HCT116 (cell line): Measurements from ENCODE around the gene MRPL36. TPM values are rescaled to one million over a fixed set of nuclear protein-coding genes. Genes with fewer than 3 reads are reported as not detected.

Source experiments
- ATAC-seq: fragments of 200-7000 bp; cut with Tn5 transposase; 2 replicates; pipeline ENCODE4 v1.9.1; 2020; ENCODE audit warnings: mild to moderate bottlenecking, moderate library complexity
- BruUV-seq: library from RNA; stranded (reverse); fragments of 400-500 nt; replicated peaks from 2 replicates; lab custom pipeline; 2021; lab: Mats Ljungman, UMichigan
- CTCF ChIA-PET: fragments of 300-600 bp; sonication (Branson Sonifier 250); formaldehyde crosslinking; loops from one replicate; lab custom pipeline; 2021; ENCODE audit warnings: antibody characterized with exemption; lab: Charles Lee
- POLR2A ChIA-PET: fragments of 300-600, 350-600 bp; sonication (Branson Sonifier 250); formaldehyde crosslinking; loops from one replicate; lab custom pipeline; 2021; ENCODE audit warnings: antibody characterized with exemption; lab: Charles Lee
- RAD21 ChIA-PET, 2 experiments: fragments of 300-600 bp; sonication (Branson Sonifier 250); formaldehyde crosslinking; loops; one replicate each; lab custom pipeline; 2023; ENCODE audit warnings: low total read pairs in 2 of 2; ENCODE audit not compliant: uncharacterized antibody in 2 of 2, unreplicated experiment in 2 of 2, low non-redundant PET in 1 of 2; lab: Charles Lee
- DNase-seq: peaks from one replicate; pipeline ENCODE4 v3.0.0-alpha.2; 2010; ENCODE audit warnings: low read depth, low spot score
- H2AFZ ChIP-seq: fragments of 200-600 bp; shearing (Covaris generic), sonication (generic); 2 replicates; pipeline ENCODE4 v1.6.1; 2017; ENCODE audit warnings: low read depth, mixed run types, mixed read lengths, antibody characterized with exemption, low read length; ENCODE audit not compliant: poor library complexity, severe bottlenecking
- H3K27ac ChIP-seq: 2 replicates; pipeline ENCODE4 v1.5.1; 2012; ENCODE audit warnings: low read depth, low read length
- H3K27me3 ChIP-seq: fragments of 200-600 bp; sonication (generic); 2 replicates; pipeline ENCODE4 v1.6.1; 2016; ENCODE audit warnings: mixed run types, low read length, mixed read lengths; ENCODE audit not compliant: insufficient read depth
- H3K36me3 ChIP-seq, 2 experiments: fragments of 200-500 bp in 1 of 2; fragments of 200-600 bp in 1 of 2; sonication (Bioruptor generic) in 1 of 2; sonication (generic) in 1 of 2; 2 replicates each; pipeline versions ENCODE4 v1.5.1 to v1.6.1; 2014 to 2016; ENCODE audit warnings: low read length in 2 of 2, inconsistent platforms in 1 of 2, mixed read lengths in 1 of 2, mixed run types in 1 of 2; ENCODE audit not compliant: insufficient read depth in 2 of 2, control insufficient read depth in 1 of 2
- H3K4me1 ChIP-seq, 2 experiments: fragments of 200-600 bp in 1 of 2; sonication (generic) in 1 of 2; 2 replicates each; pipeline versions ENCODE4 v1.5.1 to v1.6.1; 2012 to 2017; ENCODE audit warnings: low read length in 2 of 2, inconsistent platforms in 1 of 2, mild to moderate bottlenecking in 1 of 2, mixed read lengths in 1 of 2, mixed run types in 1 of 2, moderate library complexity in 1 of 2; ENCODE audit not compliant: insufficient read depth in 2 of 2, control insufficient read depth in 1 of 2
- H3K4me2 ChIP-seq: fragments of 200-600 bp; sonication (generic); 2 replicates; pipeline ENCODE4 v1.6.1; 2017; ENCODE audit warnings: mixed run types, low read length, mixed read lengths
- H3K4me3 ChIP-seq, 2 experiments: fragments of 200-600 bp in 1 of 2; sonication (generic) in 1 of 2; replicated peaks in 1 of 2; 2 replicates each; pipeline ENCODE4 v1.5.1; 2011 to 2016; ENCODE audit warnings: low read length in 2 of 2, control low read depth in 1 of 2, low read depth in 1 of 2, mild to moderate bottlenecking in 1 of 2, mixed read lengths in 1 of 2, mixed run types in 1 of 2
- H3K79me2 ChIP-seq: fragments of 200-600 bp; sonication (generic); 2 replicates; pipeline ENCODE4 v1.6.1; 2017; ENCODE audit warnings: mild to moderate bottlenecking, mixed run types, low read length, moderate library complexity, mixed read lengths; ENCODE audit not compliant: insufficient read depth
- H3K9ac ChIP-seq: fragments of 200-600 bp; sonication (generic); 2 replicates; pipeline ENCODE4 v1.6.1; 2016; ENCODE audit warnings: low read length, mixed read lengths
- H3K9me2 ChIP-seq: fragments of 200-600 bp; sonication (generic), shearing (Covaris generic); 2 replicates; pipeline ENCODE4 v1.6.1; 2017; ENCODE audit warnings: mixed run types, mild to moderate bottlenecking, moderate library complexity; ENCODE audit not compliant: insufficient read depth
- H3K9me3 ChIP-seq, 2 experiments: fragments of 200-500 bp in 1 of 2; fragments of 200-600 bp in 1 of 2; sonication (Bioruptor generic) in 1 of 2; sonication (generic) in 1 of 2; 2 replicates each; pipeline ENCODE4 v1.6.1; 2014 to 2017; ENCODE audit warnings: low read length in 2 of 2, mixed read lengths in 2 of 2, inconsistent platforms in 1 of 2, low read depth in 1 of 2, mild to moderate bottlenecking in 1 of 2, mixed run types in 1 of 2, moderate library complexity in 1 of 2; ENCODE audit not compliant: control insufficient read depth in 1 of 2, insufficient read depth in 1 of 2
- H4K20me1 ChIP-seq: fragments of 200-600 bp; sonication (generic), shearing (Covaris generic); 2 replicates; pipeline ENCODE4 v1.6.1; 2017; ENCODE audit warnings: mixed run types, mild to moderate bottlenecking, moderate library complexity; ENCODE audit not compliant: insufficient read depth
- CEBPB ChIP-seq: IDR thresholded peaks from 2 replicates; pipeline ENCODE4 v1.6.1; 2012; ENCODE audit warnings: low read depth
- RAD21 ChIP-seq: IDR thresholded peaks from 2 replicates; pipeline ENCODE4 v1.6.1; 2012; ENCODE audit warnings: low read depth, mild to moderate bottlenecking
- SP1 ChIP-seq: IDR thresholded peaks from 2 replicates; pipeline ENCODE4 v1.6.1; 2012; ENCODE audit warnings: low read depth
- intact Hi-C: fragments of 100-400 bp; cut with micrococcal nuclease; formaldehyde crosslinking; loops from 2 replicates; pipeline ENCODE4 v1.10.0; 2022
- total RNA-seq: library from RNA; stranded (reverse); gene quantifications from one replicate; pipeline ENCODE4 v1.2.1, GENCODE V29; 2021; ENCODE audit not compliant: unreplicated experiment
- TF ChIP-seq, protein P1 (sequence below), 3 experiments: fragments of 200-600 bp in 1 of 3; sonication (generic) in 1 of 3; IDR thresholded peaks in 2 of 3; conservative IDR thresholded peaks in 1 of 3; 2 replicates each; pipeline ENCODE4 v1.5.1; 2012 to 2017; ENCODE audit warnings: low read depth in 2 of 3, low read length in 2 of 3, antibody characterized with exemption in 1 of 3, borderline replicate concordance in 1 of 3, control low read depth in 1 of 3, mild to moderate bottlenecking in 1 of 3, mixed read lengths in 1 of 3, mixed run types in 1 of 3, moderate library complexity in 1 of 3; ENCODE audit not compliant: insufficient read depth in 1 of 3

The MRPL36 gene
- total RNA-seq, 1 experiment from 2014 or later: 71.9 TPM

GRCh38 chr5:1763960-1764605 lies 35.6 kb downstream of the MRPL36 start:
- no peak for TF ChIP-seq SP1
- H3K4me2 ChIP-seq: no peak overlapping the region
- no peak overlapping the region for H2AFZ ChIP-seq
- ChIA-PET CTCF (interaction anchor here (0.8 to 1.8 kb wide), 10 partner anchors 9 to 402 kb away, joined by 3 to 9 read pairs (median 5); no protein-coding TSS in a partner anchor), POLR2A (no interaction called here), RAD21 (interaction anchor here in 1 of 2 experiments (0.6 kb wide), 1 partner anchor 119 kb away, joined by 3 read pairs; no protein-coding TSS in a partner anchor)
- H3K27me3 ChIP-seq: no peaks in the 10 kb centered on the region
- H4K20me1 ChIP-seq: no peaks in the 10 kb centered on the region
- no peak for ATAC-seq
- DNase-seq: no peak
- no peak overlapping the region for H3K9ac ChIP-seq
- no peaks in the 10 kb centered on the region for H3K9me2 ChIP-seq
- H3K36me3 ChIP-seq: no peaks in the 10 kb centered on the region
- no peak overlapping the region for H3K27ac ChIP-seq
- intact Hi-C loops: loop anchor here (1.0 to 2.0 kb wide), 3 partner anchors 253 to 387 kb away; no protein-coding TSS in a partner anchor
- no peak overlapping the region for H3K4me3 ChIP-seq
- H3K4me1 ChIP-seq: no peaks in the 10 kb centered on the region
- no peaks in the 10 kb centered on the region for H3K79me2 ChIP-seq
- H3K9me3 ChIP-seq: no peaks in the 10 kb centered on the region
- BruUV-seq: no TSS peak

DNA sequence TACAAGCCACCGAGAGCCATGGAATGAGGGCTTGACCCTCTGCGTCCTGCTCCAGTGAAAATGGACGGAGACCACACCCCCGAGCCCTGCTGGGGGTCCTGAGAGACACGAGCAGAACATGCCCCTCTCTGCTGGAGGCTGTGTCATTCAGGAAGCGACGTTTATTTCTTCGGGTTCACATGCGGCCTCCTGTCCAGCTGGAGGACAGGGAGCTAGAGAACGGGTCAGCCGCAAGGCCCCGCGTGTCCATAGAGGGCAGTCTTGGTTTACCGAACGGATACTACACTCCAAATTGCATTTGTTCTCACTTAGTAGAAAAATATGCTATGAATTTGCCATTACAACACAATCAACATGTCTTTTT lies 36.1 kb downstream of the MRPL36 start:
- Histone ChIP-seq H3K4me1 (no peaks in the 10 kb centered on the region), H3K9me3 (no peaks in the 10 kb centered on the region), H3K27ac (no peak overlapping the region), H3K36me3 (no peaks in the 10 kb centered on the region), H3K27me3 (no peaks in the 10 kb centered on the region), H3K9me2 (no peaks in the 10 kb centered on the region), H3K4me3 (no peak overlapping the region), H3K79me2 (no peaks in the 10 kb centered on the region), H3K9ac (no peak overlapping the region), H3K4me2 (no peak overlapping the region), H4K20me1 (no peaks in the 10 kb centered on the region), H2AFZ (no peak overlapping the region)
- RAD21 ChIA-PET: interaction anchor here in 1 of 2 experiments (0.6 kb wide), 1 partner anchor 120 kb away, joined by 3 read pairs; no protein-coding TSS in a partner anchor
- intact Hi-C loops: loop anchor here (1.0 to 2.0 kb wide), 3 partner anchors 254 to 387 kb away; no protein-coding TSS in a partner anchor
- ATAC-seq: peak; percentile 91
- TF ChIP-seq CEBPB: no peak
- TF ChIP-seq RAD21: peak; percentile 81
- TF ChIP-seq, protein P1, sequence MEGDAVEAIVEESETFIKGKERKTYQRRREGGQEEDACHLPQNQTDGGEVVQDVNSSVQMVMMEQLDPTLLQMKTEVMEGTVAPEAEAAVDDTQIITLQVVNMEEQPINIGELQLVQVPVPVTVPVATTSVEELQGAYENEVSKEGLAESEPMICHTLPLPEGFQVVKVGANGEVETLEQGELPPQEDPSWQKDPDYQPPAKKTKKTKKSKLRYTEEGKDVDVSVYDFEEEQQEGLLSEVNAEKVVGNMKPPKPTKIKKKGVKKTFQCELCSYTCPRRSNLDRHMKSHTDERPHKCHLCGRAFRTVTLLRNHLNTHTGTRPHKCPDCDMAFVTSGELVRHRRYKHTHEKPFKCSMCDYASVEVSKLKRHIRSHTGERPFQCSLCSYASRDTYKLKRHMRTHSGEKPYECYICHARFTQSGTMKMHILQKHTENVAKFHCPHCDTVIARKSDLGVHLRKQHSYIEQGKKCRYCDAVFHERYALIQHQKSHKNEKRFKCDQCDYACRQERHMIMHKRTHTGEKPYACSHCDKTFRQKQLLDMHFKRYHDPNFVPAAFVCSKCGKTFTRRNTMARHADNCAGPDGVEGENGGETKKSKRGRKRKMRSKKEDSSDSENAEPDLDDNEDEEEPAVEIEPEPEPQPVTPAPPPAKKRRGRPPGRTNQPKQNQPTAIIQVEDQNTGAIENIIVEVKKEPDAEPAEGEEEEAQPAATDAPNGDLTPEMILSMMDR (IDR thresholded peaks at IDR 0.05 in 2 of 3, conservative IDR thresholded peaks at IDR 0.05 in 1 of 3; ENCODE audit: borderline replicate concordance in 1 of 3, insufficient read depth in 1 of 3, low read depth in 2 of 3, low read length in 2 of 3): peak; percentile 62 to 89 (median 82); a peak in 5 of 6 replicates
- no TSS peak for BruUV-seq
- POLR2A ChIA-PET: no interaction called here
- CTCF ChIA-PET: interaction anchor here (0.5 to 1.8 kb wide), 12 partner anchors 9 to 402 kb away, joined by 3 to 9 read pairs (median 5); no protein-coding TSS in a partner anchor
- peak; percentile 38 for DNase-seq
